Measurements from ENCODE around the gene MEIG1. TPM values are rescaled to one million over a fixed set of nuclear protein-coding genes. Genes with fewer than 3 reads are reported as not detected.

The MEIG1 gene
- polyA plus RNA-seq, 2 of the 4 experiments (the other 2 are of a cell fraction): 0.79 to 1.9 TPM

DNA sequence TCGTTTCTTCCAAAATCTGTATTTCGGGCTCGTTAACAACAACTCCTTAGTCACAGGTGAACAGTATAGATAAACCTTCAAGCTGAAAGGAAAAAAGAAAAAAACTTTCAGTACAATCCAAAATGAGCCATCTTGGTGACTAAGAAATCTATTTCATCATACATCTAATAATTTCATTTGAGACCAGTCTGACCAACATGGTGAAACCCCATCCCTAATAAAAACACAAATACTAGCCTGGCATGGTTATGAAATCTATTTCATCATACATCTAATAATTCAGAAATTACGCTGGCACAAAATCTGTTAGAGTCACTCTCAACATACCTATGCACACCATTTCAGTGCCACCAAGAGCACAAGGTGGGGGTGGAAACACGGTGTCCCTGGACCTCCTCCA is 14.1 kb upstream of the MEIG1 start:
- POLR2A ChIA-PET: no interaction called here
- no peak for ATAC-seq

DNA sequence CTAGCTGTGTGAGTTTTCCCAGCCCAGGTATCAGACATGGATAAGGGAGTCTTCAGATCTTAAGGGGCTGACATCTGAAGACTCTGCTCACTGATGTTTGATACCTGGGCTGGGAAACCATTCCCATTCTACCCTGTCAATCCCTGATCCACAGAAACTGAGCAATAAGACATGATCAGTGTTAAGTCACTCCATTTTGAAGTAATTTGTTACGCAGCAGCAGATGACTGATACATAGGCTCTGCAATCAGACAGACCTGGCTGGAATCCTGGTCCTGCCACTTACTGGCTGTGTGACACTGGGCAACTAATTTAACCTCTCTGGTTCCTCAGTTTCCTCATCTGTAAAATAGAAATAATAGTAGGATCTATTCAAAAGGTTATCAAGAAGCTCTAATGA is 11.9 kb upstream of the MEIG1 start:
- Histone ChIP-seq H3K4me3 (no peak overlapping the region), H3K27ac (no peak overlapping the region), H3K4me2 (no peak overlapping the region), H3K9me3 (no peaks in the 10 kb centered on the region), H3K4me1 (peaks cover 3% of the 10 kb centered on the region; the same call in 1 of the 3 replicates)
- ChIA-PET CTCF (no interaction called here), POLR2A (no interaction called here)
- no peak for TF ChIP-seq MAFK (IDR thresholded peaks at IDR 0.05; ENCODE audit: partially characterized antibody)
- no peak for TF ChIP-seq RCOR1 (IDR thresholded peaks at IDR 0.05; ENCODE audit: low read depth, low read length)
- TF ChIP-seq ZFP36 (IDR thresholded peaks at IDR 0.05; ENCODE audit: borderline replicate concordance, partially characterized antibody): no peak
- no peak for TF ChIP-seq FOSL2 (IDR thresholded peaks at IDR 0.05)
- TF ChIP-seq FOSL2 (CRISPR knock-in tag; IDR thresholded peaks at IDR 0.05): no peak
- no peak for TF ChIP-seq EHF (CRISPR knock-in tag; IDR thresholded peaks at IDR 0.05)
- TF ChIP-seq HOXA7 (CRISPR knock-in tag; IDR thresholded peaks at IDR 0.05): no peak
- no peak for TF ChIP-seq CEBPB (IDR thresholded peaks at IDR 0.05)
- TF ChIP-seq, protein P1, sequence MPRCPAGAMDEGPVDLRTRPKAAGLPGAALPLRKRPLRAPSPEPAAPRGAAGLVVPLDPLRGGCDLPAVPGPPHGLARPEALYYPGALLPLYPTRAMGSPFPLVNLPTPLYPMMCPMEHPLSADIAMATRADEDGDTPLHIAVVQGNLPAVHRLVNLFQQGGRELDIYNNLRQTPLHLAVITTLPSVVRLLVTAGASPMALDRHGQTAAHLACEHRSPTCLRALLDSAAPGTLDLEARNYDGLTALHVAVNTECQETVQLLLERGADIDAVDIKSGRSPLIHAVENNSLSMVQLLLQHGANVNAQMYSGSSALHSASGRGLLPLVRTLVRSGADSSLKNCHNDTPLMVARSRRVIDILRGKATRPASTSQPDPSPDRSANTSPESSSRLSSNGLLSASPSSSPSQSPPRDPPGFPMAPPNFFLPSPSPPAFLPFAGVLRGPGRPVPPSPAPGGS (IDR thresholded peaks at IDR 0.05): no peak
- no peak for TF ChIP-seq RFX5 (IDR thresholded peaks at IDR 0.05)
- TF ChIP-seq POLR2A (IDR thresholded peaks at IDR 0.05; ENCODE audit: low read length): no peak
- no peak for TF ChIP-seq MYC (IDR thresholded peaks at IDR 0.05; ENCODE audit: borderline replicate concordance, low read length)
- TF ChIP-seq, protein P2, sequence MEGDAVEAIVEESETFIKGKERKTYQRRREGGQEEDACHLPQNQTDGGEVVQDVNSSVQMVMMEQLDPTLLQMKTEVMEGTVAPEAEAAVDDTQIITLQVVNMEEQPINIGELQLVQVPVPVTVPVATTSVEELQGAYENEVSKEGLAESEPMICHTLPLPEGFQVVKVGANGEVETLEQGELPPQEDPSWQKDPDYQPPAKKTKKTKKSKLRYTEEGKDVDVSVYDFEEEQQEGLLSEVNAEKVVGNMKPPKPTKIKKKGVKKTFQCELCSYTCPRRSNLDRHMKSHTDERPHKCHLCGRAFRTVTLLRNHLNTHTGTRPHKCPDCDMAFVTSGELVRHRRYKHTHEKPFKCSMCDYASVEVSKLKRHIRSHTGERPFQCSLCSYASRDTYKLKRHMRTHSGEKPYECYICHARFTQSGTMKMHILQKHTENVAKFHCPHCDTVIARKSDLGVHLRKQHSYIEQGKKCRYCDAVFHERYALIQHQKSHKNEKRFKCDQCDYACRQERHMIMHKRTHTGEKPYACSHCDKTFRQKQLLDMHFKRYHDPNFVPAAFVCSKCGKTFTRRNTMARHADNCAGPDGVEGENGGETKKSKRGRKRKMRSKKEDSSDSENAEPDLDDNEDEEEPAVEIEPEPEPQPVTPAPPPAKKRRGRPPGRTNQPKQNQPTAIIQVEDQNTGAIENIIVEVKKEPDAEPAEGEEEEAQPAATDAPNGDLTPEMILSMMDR (IDR thresholded peaks at IDR 0.05): no peak
- no peak for TF ChIP-seq CBX8 (IDR thresholded peaks at IDR 0.05)
- TF ChIP-seq, protein P3, sequence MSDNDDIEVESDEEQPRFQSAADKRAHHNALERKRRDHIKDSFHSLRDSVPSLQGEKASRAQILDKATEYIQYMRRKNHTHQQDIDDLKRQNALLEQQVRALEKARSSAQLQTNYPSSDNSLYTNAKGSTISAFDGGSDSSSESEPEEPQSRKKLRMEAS (IDR thresholded peaks at IDR 0.05): no peak
- TF ChIP-seq SMC3 (IDR thresholded peaks at IDR 0.05): no peak
- no peak for TF ChIP-seq JUN (IDR thresholded peaks at IDR 0.05)
- TF ChIP-seq CHD4 (IDR thresholded peaks at IDR 0.05; ENCODE audit: borderline replicate concordance): no peak
- TF ChIP-seq CBX2 (IDR thresholded peaks at IDR 0.05; ENCODE audit: borderline replicate concordance, low read depth): no peak
- TF ChIP-seq, protein P4, sequence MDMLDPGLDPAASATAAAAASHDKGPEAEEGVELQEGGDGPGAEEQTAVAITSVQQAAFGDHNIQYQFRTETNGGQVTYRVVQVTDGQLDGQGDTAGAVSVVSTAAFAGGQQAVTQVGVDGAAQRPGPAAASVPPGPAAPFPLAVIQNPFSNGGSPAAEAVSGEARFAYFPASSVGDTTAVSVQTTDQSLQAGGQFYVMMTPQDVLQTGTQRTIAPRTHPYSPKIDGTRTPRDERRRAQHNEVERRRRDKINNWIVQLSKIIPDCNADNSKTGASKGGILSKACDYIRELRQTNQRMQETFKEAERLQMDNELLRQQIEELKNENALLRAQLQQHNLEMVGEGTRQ (IDR thresholded peaks at IDR 0.05): no peak
- WGBS (ENCODE audit: missing lambda C conversion rate): 92% methylated on average over 1 of the region's 1 CpG
- no peak for DNase-seq (ENCODE audit: low read depth in 1 of 2, low spot score in 1 of 2)
- no peak for FAIRE-seq
- ATAC-seq: no peak

More for the DNA sequence above, 14.1 kb upstream of the MEIG1 start:
- Histone ChIP-seq H3K27ac (no peak overlapping the region), H3K4me3 (no peak overlapping the region), H3K4me2 (no peak overlapping the region), H3K9me3 (no peaks in the 10 kb centered on the region), H3K4me1 (no peaks in the 10 kb centered on the region)
- FAIRE-seq (no peak), DNase-seq (ENCODE audit: low read depth in 1 of 2, low spot score in 1 of 2) (no peak)
- 91% methylated on average over 5 of the region's 5 CpGs for WGBS (ENCODE audit: missing lambda C conversion rate)
- 0 out of 4 replicates have a peak, but pooled peaks of 1 of the 2 experiments have one; percentile 15 for TF ChIP-seq CEBPB (IDR thresholded peaks at IDR 0.05)
- TF ChIP-seq RFX5 (IDR thresholded peaks at IDR 0.05): no peak
- TF ChIP-seq ZC3H11A (IDR thresholded peaks at IDR 0.05): no peak
- no peak for TF ChIP-seq KDM5A (IDR thresholded peaks at IDR 0.05)
- CTCF ChIA-PET: interaction anchor here (1.1 kb wide), 1 partner anchor 11 kb away, joined by 3 read pairs; no protein-coding TSS in a partner anchor

DNA sequence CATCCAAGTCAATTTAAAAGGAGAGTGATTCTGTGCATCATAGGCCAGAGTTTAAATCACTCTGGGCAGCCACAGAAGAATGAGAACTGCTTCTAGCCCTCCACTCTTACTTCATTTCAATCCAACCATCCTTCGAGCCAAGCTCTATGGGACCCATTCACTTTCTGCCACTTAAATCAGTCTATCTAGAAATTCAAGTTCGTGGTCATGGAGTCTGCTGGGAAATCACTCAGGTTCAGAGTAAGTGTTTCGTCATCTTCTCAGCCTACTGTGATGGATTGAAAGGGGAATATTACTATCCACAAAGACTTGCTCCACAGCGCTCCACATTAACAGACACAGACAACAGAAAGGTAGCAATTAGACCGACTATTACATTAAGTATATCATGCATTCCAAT is 9.9 kb upstream of the MEIG1 start:
- no peak for FAIRE-seq
- ATAC-seq: no peak
- Histone ChIP-seq H3K4me3 (no peak overlapping the region), H3K27ac (no peak overlapping the region), H3K4me2 (no peak overlapping the region), H3K9me3 (no peaks in the 10 kb centered on the region), H3K4me1 (peaks cover 11% of the 10 kb centered on the region)
- ChIA-PET CTCF (interaction anchor here (0.9 kb wide), 1 partner anchor 23 kb away, joined by 3 read pairs; no protein-coding TSS in a partner anchor), POLR2A (no interaction called here)
- TF ChIP-seq RAD21 (conservative IDR thresholded peaks at IDR 0.05 in 1 of 2, IDR thresholded peaks at IDR 0.05 in 1 of 2): no peak
- TF ChIP-seq TP53 (CRISPR knock-in tag; IDR thresholded peaks at IDR 0.05): no peak
- no peak for TF ChIP-seq HOXA7 (CRISPR knock-in tag; IDR thresholded peaks at IDR 0.05)
- TF ChIP-seq CEBPB (IDR thresholded peaks at IDR 0.05): no peak
- TF ChIP-seq, protein P4 (IDR thresholded peaks at IDR 0.05): no peak
- no peak for TF ChIP-seq MYC (IDR thresholded peaks at IDR 0.05; ENCODE audit: borderline replicate concordance, low read length)
- TF ChIP-seq CBX8 (IDR thresholded peaks at IDR 0.05): no peak
- no peak for TF ChIP-seq RCOR1 (IDR thresholded peaks at IDR 0.05; ENCODE audit: low read depth, low read length)
- no peak for TF ChIP-seq TFCP2L1 (CRISPR knock-in tag; IDR thresholded peaks at IDR 0.05)
- no peak for TF ChIP-seq EP300 (IDR thresholded peaks at IDR 0.05)
- TF ChIP-seq HOXB5 (CRISPR knock-in tag; IDR thresholded peaks at IDR 0.05): no peak
- no peak for TF ChIP-seq SMC3 (IDR thresholded peaks at IDR 0.05)
- no peak for TF ChIP-seq CBX2 (IDR thresholded peaks at IDR 0.05; ENCODE audit: borderline replicate concordance, low read depth)
- no peak for TF ChIP-seq POLR2A (IDR thresholded peaks at IDR 0.05; ENCODE audit: low read length)
- TF ChIP-seq, protein P5, sequence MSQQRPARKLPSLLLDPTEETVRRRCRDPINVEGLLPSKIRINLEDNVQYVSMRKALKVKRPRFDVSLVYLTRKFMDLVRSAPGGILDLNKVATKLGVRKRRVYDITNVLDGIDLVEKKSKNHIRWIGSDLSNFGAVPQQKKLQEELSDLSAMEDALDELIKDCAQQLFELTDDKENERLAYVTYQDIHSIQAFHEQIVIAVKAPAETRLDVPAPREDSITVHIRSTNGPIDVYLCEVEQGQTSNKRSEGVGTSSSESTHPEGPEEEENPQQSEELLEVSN (IDR thresholded peaks at IDR 0.05; ENCODE audit: borderline replicate concordance, low read depth): no peak
- TF ChIP-seq SREBF2 (IDR thresholded peaks at IDR 0.05): no peak
- TF ChIP-seq ZFP36 (IDR thresholded peaks at IDR 0.05; ENCODE audit: borderline replicate concordance, partially characterized antibody): no peak
- no peak for DNase-seq (ENCODE audit: low read depth in 1 of 2, low spot score in 1 of 2)
- 96% methylated on average over 5 of the region's 5 CpGs for WGBS (ENCODE audit: missing lambda C conversion rate)
